ENCODE measurements around the gene SLC25A36. TPM values are rescaled to one million over a fixed set of nuclear protein-coding genes. Genes with fewer than 3 reads are reported as not detected.
"Not testable (repeated sequence)": the region's sequence is repeated elsewhere in the genome, so short reads cannot be mapped to it uniquely, and the experiment has no call there.

Gene SLC25A36
- total and polyA plus RNA-seq, 2 donors (not counting 3 experiments of a cell fraction or from before 2014, with no cell fraction given) = 17.7 to 38.8 TPM

GRCh38 chr3:141015481-141015880, 73.8 kb downstream of the SLC25A36 start:
- no TSS peak for BruUV-seq (replicated peaks)
- ChIA-PET CTCF (interaction anchor here (1.0 to 1.3 kb wide), 2 partner anchors 15 kb away, joined by 3 read pairs; no protein-coding TSS in a partner anchor), POLR2A (no interaction called here)
- H3K27ac ChIP-seq (ENCODE audit: insufficient read depth, low read depth, low read length) = no peak overlapping the region
- H3K9me1 ChIP-seq (replicated peaks; ENCODE audit: control insufficient read depth, extremely low read depth, insufficient read depth, low read length) = no peaks in the 10 kb centered on the region
- DNase-seq (ENCODE audit: low read depth, low spot score) (no peak), FAIRE-seq (no peak)
- H3K79me2 ChIP-seq (ENCODE audit: control insufficient read depth, insufficient read depth, low read length) = no peaks in the 10 kb centered on the region
- no peaks in the 10 kb centered on the region for H4K20me1 ChIP-seq (replicated peaks; ENCODE audit: control insufficient read depth, extremely low read depth, insufficient read depth, low read length)
- no peak overlapping the region for H2AFZ ChIP-seq (ENCODE audit: low read depth, low read length)
- H3K36me3 ChIP-seq (ENCODE audit: control insufficient read depth in 2 of 2, extremely low read depth in 1 of 2, insufficient read depth in 2 of 2, low read length in 2 of 2) = no peaks in the 10 kb centered on the region
- H3K4me1 ChIP-seq (ENCODE audit: control insufficient read depth, extremely low read depth, insufficient read depth, low read length) = no peaks in the 10 kb centered on the region
- peaks cover 0 to 3% of the 10 kb centered on the region in 2 experiments for H3K27me3 ChIP-seq (ENCODE audit: control insufficient read depth in 2 of 2, insufficient read depth in 2 of 2, low read length in 2 of 2)
- no peaks in the 10 kb centered on the region for H3K9me3 ChIP-seq (replicated peaks; ENCODE audit: control insufficient read depth, insufficient read depth, low read length)
- dilution Hi-C loops (cut with MboI; ENCODE audit: extremely low pct_ligation_motif_present, low sequenced_read_pairs) (no loop called here), intact Hi-C loops (cut with micrococcal nuclease) (no loop called here)
- no peak overlapping the region for H3K4me2 ChIP-seq (ENCODE audit: insufficient read depth, low read length)
- TF ChIP-seq JUN (IDR thresholded peaks at IDR 0.05; ENCODE audit: borderline replicate concordance, insufficient read depth, insufficient read length, low read depth) = no peak
- no peak for TF ChIP-seq POLR2AphosphoS5 (IDR thresholded peaks at IDR 0.05; ENCODE audit: insufficient read depth, low read depth, low read length)
- no peak for TF ChIP-seq POLR2A (IDR thresholded peaks at IDR 0.05; ENCODE audit: low read depth, low read length)
- TF ChIP-seq MAX (IDR thresholded peaks at IDR 0.05; ENCODE audit: insufficient read depth, insufficient read length) = no peak
- TF ChIP-seq MYC (IDR thresholded peaks at IDR 0.05; ENCODE audit: low read depth, low read length) = no peak
- no peak for TF ChIP-seq GATA2 (IDR thresholded peaks at IDR 0.05; ENCODE audit: insufficient read depth, insufficient read length, low read depth, low read length)
- TF ChIP-seq CTCF (IDR thresholded peaks at IDR 0.05; ENCODE audit: extremely low read depth in 1 of 2, insufficient read depth in 1 of 2, low read depth in 1 of 2, low read length in 2 of 2) = no peak
- TF ChIP-seq FOS (IDR thresholded peaks at IDR 0.05; ENCODE audit: borderline replicate concordance, insufficient read depth, low read length) = no peak
- no peak for TF ChIP-seq EZH2 (IDR thresholded peaks at IDR 0.05; ENCODE audit: borderline replicate concordance, low read depth, low read length, severe bottlenecking)
- H3K9ac ChIP-seq (replicated peaks; ENCODE audit: extremely low read depth, insufficient read depth, low read length) = no peak overlapping the region
- H3K4me3 ChIP-seq (replicated peaks in 1 of 3; ENCODE audit: insufficient read depth in 1 of 3, low read depth in 1 of 3, low read length in 3 of 3) = no peak overlapping the region

GRCh38 chr3:141017366-141018322, 76.0 kb downstream of the SLC25A36 start:
- H3K27me3 ChIP-seq (ENCODE audit: control insufficient read depth in 2 of 2, insufficient read depth in 2 of 2, low read length in 2 of 2); intact Hi-C loops (cut with micrococcal nuclease); CTCF ChIA-PET; H2AFZ ChIP-seq (ENCODE audit: low read depth, low read length); DNase-seq (ENCODE audit: low read depth, low spot score); H3K9me1 ChIP-seq (replicated peaks; ENCODE audit: control insufficient read depth, extremely low read depth, insufficient read depth, low read length); POLR2A ChIA-PET; H4K20me1 ChIP-seq (replicated peaks; ENCODE audit: control insufficient read depth, extremely low read depth, insufficient read depth, low read length); H3K4me3 ChIP-seq (replicated peaks in 1 of 3; ENCODE audit: insufficient read depth in 1 of 3, low read depth in 1 of 3, low read length in 3 of 3); H3K27ac ChIP-seq (ENCODE audit: insufficient read depth, low read depth, low read length); H3K4me1 ChIP-seq (ENCODE audit: control insufficient read depth, extremely low read depth, insufficient read depth, low read length); H3K9ac ChIP-seq (replicated peaks; ENCODE audit: extremely low read depth, insufficient read depth, low read length); H3K36me3 ChIP-seq (ENCODE audit: control insufficient read depth in 2 of 2, extremely low read depth in 1 of 2, insufficient read depth in 2 of 2, low read length in 2 of 2); BruUV-seq (replicated peaks); H3K79me2 ChIP-seq (ENCODE audit: control insufficient read depth, insufficient read depth, low read length); FAIRE-seq; H3K4me2 ChIP-seq (ENCODE audit: insufficient read depth, low read length); H3K9me3 ChIP-seq (replicated peaks; ENCODE audit: control insufficient read depth, insufficient read depth, low read length); dilution Hi-C loops (cut with MboI; ENCODE audit: extremely low pct_ligation_motif_present, low sequenced_read_pairs): not testable (repeated sequence)

All from endothelial cell of umbilical vein (primary cell).